Putamen (tissue), 1 donor: Measurements from ENCODE around the gene KPNA3.
"Not testable (repeated sequence)": the region's sequence is repeated elsewhere in the genome, so short reads cannot be mapped to it uniquely, and the experiment has no call there.

Experiments
- DNase-seq: peaks from one replicate; pipeline ENCODE4 v3.0.0-alpha.2; 2016; ENCODE audit warnings: low spot score

Gene KPNA3

GRCh38 chr13:49806126-49806536 lies 13.6 kb upstream of the KPNA3 start:
- DNase-seq = no peak

- not testable (repeated sequence) for DNase-seq
Measured at GRCh38 chr13:49803047-49803446, 10.6 kb upstream of the KPNA3 start.

- DNase-seq = no peak
Measured at GRCh38 chr13:49802426-49802825, 9.9 kb upstream of the KPNA3 start.

DNA sequence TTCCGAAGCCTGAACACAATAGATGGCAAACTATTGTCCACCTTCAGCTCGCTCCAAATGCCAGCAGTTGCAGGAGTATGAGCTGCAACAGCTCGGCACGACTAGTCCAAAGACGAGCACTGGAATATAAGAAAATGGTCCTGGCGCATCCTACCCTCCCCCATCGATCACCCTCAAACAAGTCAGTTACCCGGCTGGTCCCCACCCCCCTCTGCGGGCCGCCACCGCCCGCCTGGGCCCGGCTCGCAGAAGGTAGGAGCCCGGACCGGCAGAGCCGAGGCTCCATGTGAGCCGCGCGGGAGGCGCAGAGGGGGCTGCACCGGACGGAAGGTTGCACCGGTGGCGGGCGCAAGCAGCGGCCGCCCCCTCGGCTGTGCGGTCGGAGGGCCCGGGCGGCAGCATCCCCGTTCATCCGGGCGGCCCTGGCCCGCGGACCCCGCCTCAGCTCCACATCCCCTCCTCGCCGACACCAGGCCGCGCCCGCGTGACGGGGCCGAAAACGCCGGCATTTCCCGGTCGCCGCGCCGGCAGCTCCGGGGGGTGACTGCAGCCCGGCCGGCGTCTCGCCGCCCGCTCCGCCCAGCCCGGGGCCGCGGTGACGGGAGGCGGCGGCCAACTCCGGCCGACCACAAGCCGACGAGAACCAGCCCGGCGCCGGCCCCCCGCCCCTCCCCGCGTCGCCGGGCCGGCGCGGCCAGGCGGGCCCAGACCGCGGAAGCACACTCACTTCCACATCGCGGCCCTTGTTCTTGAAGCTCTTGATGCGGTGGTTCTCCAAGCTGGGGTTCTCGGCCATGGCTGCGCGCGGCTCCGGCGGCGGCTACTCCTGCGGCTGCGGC lies 552 bp downstream of the KPNA3 start:
- peak; percentile 38 for DNase-seq

- DNase-seq = peak; percentile 37
Measured at GRCh38 chr13:49791315-49791710, 1.2 kb downstream of the KPNA3 start.

DNA sequence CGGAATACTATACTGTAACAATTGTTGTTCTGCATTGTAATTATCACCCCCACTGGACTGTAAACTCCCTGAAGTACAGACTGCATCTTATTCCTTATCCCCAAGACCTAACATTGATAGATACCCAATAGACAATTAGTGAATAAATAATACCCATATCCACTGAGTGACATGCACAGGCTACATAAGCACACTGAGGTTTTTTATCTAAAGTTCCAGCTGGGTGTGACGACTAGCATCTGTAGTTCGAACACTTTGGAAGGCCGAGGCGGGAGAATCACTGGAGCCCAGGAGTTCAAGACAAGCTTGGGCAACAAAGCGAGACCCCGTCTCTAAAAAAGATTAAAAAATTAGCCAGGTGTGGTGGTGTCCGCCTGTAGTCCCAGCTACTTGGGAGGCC lies 2.5 kb downstream of the KPNA3 start:
- no peak for DNase-seq

GRCh38 chr13:49786401-49787008 lies 6.0 kb downstream of the KPNA3 start:
- DNase-seq = no peak

GRCh38 chr13:49784886-49785570 lies 7.5 kb downstream of the KPNA3 start:
- DNase-seq = no peak

DNA sequence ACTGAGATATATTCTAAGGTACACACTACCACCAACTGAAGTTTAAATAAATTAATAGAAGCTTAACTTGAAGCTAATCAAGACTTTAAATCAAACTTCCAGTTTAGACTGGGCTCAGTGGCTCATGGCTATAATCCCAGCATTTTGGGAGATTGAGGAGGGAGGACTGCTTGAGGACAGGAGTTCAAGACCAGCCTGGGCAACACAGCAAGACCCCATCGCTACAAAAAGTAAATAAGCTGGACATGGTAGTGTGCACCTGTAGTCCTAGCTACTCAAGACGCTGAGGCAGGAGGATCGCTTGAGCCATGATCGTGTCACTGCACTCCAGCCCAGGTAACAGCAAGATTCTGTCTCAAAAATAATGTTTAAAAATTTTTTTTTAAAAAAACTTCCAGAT lies 8.6 kb downstream of the KPNA3 start:
- no peak for DNase-seq

DNA sequence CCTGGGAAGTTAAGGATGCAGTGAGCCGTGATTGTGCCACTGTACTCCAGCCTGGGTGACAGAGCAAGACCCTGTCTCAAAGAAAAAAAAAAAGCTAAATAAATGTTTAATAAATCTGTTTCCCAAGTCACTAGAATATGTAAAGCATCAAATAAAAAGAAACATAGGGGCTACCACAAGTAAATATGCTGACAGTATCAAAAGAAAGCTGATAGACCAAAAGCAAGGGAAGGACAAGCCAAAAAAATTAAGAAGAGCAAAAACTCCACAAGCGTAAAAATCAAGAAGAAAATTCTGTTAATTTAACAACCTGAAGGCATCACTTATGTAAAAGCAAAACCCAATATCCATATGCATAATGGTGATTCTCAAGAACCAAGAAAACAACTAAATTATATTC lies 9.7 kb downstream of the KPNA3 start:
- DNase-seq = no peak

DNA sequence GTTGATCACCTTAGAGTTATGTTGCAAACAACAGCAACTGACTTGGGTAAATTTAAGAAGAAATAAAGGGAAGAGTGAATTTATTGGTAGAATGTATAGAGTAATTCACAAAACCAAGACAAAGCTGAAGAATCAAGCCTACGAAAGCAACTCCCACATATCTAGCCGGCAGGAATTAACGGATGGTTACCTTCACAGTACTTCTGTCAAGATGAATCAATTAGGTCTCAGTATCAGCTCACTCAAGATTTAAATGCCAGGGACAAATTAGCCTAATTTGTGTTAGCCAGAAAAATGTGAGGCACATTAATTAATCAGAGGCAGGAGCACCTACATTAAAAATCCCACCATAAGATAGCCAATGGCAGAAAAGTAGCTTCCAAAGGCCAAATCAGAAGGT lies 10.7 kb downstream of the KPNA3 start:
- no peak for DNase-seq

- DNase-seq = no peak
Measured at GRCh38 chr13:49779721-49780120, 12.8 kb downstream of the KPNA3 start.

DNA sequence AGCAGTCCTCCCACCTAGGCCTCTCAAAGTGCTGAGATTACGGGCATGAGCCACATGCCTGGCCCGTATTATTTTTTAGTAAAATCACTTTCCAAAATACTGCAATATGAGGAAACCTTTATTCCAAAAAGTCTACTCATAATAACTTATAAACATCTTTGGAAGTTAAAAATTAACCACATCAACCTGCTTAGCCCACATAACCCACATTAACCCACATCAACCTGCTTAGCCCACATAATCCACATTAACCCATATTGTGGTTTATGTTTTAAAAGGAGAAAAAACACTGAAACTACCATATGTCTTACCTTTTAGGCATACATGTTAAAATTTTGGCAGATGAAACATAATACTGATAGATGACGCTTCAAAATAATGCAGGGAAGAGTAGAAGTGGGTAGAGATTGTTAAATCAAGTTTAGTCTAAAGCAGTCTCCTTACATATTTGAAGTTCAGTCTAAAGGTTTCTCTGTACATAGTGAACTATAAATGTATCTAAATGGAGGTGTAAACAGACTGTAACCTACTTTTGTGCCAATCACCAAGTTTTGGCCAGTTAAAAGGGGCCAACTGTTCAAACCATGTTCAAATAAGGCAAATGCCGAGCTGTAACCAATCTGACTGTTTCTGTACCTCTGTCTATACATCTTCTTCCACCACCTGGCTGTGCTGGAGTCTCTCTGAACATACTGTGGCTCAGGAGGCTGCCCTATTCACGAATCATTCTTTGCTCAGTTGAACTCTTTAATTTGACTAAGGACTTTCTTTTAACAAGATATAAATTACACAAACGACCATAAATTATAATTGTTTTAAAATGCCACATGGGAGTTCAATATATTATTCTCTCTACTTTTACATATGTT lies 14.5 kb downstream of the KPNA3 start:
- no peak for DNase-seq

DNA sequence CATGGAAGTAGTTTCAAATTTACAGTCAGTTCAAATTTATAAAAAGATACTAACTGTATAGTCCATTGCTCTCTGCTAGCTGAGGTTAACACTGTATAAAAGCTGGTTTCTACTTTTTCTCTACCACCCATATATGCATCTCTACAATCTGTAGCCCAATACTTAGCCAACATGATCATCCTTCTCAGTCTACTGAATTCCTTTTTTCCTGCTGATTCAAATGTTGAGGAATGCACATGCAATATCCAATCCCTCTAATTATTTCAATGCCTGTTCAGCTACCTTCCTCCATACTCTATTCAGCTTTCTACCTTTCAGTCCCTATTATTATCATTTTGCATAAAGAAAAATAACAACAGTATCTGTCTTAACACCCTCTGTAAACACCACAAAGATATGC lies 15.6 kb downstream of the KPNA3 start:
- DNase-seq = no peak

DNA sequence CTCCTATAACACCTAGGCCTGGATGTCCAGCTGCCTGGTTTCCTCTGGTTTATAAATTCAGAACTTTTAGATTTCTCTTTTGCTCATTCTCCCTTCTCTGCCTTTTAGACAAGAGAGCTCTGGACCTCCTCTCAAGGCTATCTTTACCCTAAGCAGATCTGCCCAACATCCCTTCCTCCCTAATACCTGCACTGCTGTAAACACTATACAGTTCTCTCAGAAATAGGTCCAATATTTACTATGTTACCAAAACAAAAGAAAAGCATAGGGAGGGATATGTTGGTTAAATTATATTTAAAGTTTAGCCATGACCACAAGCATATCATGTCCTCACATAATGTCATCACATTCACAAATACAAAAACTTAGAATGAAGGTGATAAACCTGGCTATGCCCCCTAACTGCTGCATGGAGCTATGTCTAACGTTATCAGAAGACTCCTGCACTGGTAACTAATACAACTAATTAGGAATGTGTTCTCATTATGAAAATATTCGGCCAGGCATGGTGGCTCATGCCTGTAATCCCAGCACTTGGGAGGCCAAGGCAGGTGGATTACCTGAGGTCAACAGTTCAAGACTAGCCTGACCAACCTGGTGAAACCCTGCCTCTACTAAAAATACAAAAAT lies 18.0 kb downstream of the KPNA3 start:
- no peak for DNase-seq

GRCh38 chr13:49772828-49773227 lies 19.7 kb downstream of the KPNA3 start:
- no peak for DNase-seq

GRCh38 chr13:49761811-49762210 lies 30.7 kb downstream of the KPNA3 start:
- not testable (repeated sequence) for DNase-seq

GRCh38 chr13:49760558-49760957 lies 31.9 kb downstream of the KPNA3 start:
- DNase-seq = no peak

- no peak for DNase-seq
Measured at GRCh38 chr13:49759503-49759902, 33.0 kb downstream of the KPNA3 start.

DNA sequence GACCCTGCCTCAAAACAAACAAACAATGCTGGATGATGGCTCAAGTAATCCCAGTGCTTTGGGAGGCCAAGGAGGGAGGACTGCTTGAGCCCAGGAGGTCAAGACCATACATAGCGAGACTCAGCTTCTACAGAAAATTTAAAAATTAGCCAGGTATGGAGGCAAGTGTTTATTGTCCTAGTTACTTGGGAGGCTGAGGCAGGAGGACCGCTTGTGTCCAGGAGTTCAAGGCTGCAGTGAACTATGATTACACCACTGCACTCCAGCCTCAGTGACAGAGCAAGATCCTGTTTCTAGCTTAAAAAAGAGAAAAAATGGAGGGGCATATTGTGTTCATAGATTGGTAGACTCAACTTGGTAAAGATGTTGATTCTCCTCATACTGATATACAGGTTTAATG lies 36.2 kb downstream of the KPNA3 start:
- DNase-seq = no peak

DNA sequence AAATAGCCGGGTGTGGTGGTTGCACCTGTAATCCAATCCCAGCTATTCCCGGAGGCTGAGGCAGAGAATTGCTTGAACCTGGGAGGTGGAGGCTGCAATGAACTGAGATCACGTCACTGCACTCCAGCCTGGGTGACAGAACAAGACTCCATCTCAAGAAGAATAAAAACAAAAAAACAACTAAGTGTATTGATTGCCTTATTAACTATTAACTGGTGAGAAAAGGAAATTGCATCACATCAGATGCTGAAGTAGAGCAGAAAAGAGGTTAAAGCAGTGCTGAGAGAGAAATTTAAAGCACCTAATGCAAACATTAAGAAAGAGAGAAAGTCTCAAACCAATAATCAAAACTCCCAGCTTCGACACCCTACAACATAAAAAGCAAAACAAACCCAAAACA lies 38.3 kb downstream of the KPNA3 start:
- no peak for DNase-seq

DNA sequence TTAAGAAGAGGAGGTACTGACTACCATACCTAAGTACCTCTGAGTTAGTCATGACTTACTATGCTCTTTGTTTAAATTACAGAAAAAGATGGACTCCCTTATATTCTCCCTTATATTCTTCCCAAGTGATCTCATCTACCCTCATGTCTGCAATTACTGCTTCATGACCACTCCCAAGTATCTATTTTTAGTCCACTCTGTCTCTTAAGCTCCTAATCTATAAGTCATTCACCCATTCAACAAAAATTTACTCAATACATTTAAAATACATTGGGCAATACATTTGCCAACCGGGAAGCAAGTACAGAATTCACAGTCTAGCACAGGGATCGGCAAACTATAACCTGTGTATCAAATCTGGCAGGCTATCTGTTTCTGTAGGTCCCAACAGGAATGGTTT lies 42.6 kb downstream of the KPNA3 start:
- DNase-seq = no peak
